GM12873 (cell line): Measurements from ENCODE around the gene GJA8.

ENCODE experiments used
- CTCF ChIP-seq: IDR thresholded peaks from 2 replicates; pipeline ENCODE4 v1.5.1; 2012; ENCODE audit warnings: low read depth, mild to moderate bottlenecking, moderate library complexity, low read length, control low read depth; ENCODE audit not compliant: insufficient read depth; ENCODE audit errors: missing control alignments

GJA8 gene

GRCh38 chr1:147902253-147902845 lies at the start of gene GJA8:
GJA8 (plus strand) TSS chr1:147902795; CDS start chr1:147907956, 5,161 bp downstream.
- TF ChIP-seq CTCF: no peak

DNA sequence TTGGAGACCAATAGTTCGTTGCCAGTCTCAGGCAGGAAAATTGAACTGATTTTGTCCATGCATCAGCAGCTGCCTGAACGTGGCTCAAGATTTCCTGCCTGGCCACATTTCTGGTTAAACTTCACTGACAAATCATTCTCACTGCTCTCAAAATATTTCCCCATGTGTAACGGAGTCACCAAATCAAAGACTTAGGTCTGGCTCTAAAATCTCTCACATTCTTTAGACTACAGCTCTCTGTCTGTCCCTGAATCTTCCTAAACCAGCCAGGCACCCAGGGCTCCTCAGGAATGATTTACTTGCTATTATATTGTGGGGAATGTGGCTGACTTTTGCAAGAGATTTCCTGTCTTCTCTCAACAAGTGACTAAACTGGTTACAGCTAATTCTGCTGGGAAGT lies 49.2 kb upstream of the GJA8 start:
- no peak for TF ChIP-seq CTCF

- TF ChIP-seq CTCF: no peak
These were observed 24.6 kb upstream of the GJA8 start for GRCh38 chr1:147878022-147878421.

DNA sequence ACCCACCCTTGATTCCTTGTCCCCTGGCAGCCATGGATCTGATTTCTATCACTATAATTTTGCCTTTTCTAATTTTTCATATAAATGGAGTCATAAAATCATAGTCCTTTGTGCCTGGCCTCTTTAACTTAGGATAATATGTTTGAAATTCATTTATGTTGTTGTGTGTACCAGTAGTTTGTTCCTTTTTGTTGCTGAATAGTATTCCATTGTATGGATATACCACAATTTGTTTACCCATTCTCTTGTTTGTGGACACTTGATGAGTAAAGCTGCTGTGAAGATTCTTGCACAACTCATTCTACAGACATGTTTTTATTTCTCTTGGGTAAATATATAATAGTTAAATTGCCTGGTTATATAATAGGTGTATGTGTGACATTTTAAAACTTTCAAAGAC lies 22.7 kb upstream of the GJA8 start:
- no peak for TF ChIP-seq CTCF

DNA sequence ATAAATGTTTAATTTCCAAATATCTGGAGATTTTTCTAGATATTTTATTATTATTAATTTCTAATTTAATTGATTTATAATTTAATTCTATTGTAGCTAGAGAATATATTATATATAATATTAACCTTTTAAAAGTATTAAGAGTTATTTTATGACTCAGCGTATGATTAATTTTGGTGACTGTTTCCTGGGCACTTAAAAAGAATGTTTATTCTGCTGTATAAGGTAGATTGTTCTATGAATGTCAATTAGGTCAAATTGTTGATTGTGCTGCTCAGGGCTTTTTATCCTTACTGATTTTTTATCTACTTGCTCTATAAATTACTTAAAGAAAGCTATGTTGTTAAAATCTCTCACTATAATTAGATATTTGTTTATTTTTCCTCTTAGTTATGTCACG lies 20.1 kb upstream of the GJA8 start:
- no peak for TF ChIP-seq CTCF

GRCh38 chr1:147890177-147890790 lies 12.3 kb upstream of the GJA8 start:
- peak; percentile 89 for TF ChIP-seq CTCF

DNA sequence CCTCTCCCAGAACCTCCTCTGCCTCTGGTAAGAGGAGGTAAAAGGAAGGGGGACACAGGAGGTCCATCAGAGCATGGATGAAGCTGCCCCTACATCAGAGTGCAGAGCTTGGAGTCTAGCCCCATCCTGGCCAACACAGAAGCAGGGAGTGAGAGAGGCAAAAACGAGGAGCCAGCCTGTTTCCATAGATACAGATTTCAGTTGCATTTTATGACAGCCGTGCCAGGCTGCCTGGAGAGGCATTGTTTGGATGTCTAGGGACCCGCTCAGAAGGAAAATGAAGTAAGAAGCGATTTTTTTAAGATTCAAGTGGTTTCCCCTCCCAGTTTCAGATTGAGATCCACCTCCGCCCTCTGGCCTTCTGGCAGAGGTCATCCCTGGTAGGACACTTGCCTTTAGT lies 11.5 kb upstream of the GJA8 start:
- no peak for TF ChIP-seq CTCF

- peak; percentile 45 for TF ChIP-seq CTCF
These were observed 10.4 kb upstream of the GJA8 start for GRCh38 chr1:147892216-147892615.
